MV-4-11 (cell line): ENCODE results near the gene SH2B2.
A peak's percentile ranks its signal among the peaks of the same experiment; 100 is the strongest.
"Not testable (repeated sequence)": the region's sequence is repeated elsewhere in the genome, so short reads cannot be mapped to it uniquely, and the experiment has no call there.

Experiments used
- DNase-seq: peaks from one replicate; lab custom pipeline; 2025; lab: John Stamatoyannopoulos, UW

The SH2B2 gene

GRCh38 chr7:102287111-102287980 lies 678 bp downstream of the SH2B2 start:
- DNase-seq: peak; percentile 17

GRCh38 chr7:102287981-102288278 lies 1.3 kb downstream of the SH2B2 start:
- DNase-seq: no peak

GRCh38 chr7:102288285-102288930 lies 1.7 kb downstream of the SH2B2 start:
- peak; percentile 78 for DNase-seq

GRCh38 chr7:102289057-102289456 lies 2.4 kb downstream of the SH2B2 start:
- DNase-seq: peak; percentile 25

GRCh38 chr7:102291056-102291915 lies 4.6 kb downstream of the SH2B2 start:
- no peak for DNase-seq

- DNase-seq: no peak
Measured at GRCh38 chr7:102291916-102292267, 5.2 kb downstream of the SH2B2 start.

GRCh38 chr7:102292813-102293798 lies 6.4 kb downstream of the SH2B2 start:
- DNase-seq: no peak

GRCh38 chr7:102294589-102294988 lies 7.9 kb downstream of the SH2B2 start:
- no peak for DNase-seq

- DNase-seq: peak; percentile 34
Measured at GRCh38 chr7:102295346-102296178, 8.9 kb downstream of the SH2B2 start.

- DNase-seq: no peak
Measured at GRCh38 chr7:102296179-102296438, 9.4 kb downstream of the SH2B2 start.

GRCh38 chr7:102296514-102296913 lies 9.8 kb downstream of the SH2B2 start:
- no peak for DNase-seq

- DNase-seq: no peak
Measured at GRCh38 chr7:102297487-102298218, 11.0 kb downstream of the SH2B2 start.

- DNase-seq: no peak
Measured at GRCh38 chr7:102300643-102301221, 14.1 kb downstream of the SH2B2 start.

GRCh38 chr7:102301367-102301766 lies 14.7 kb downstream of the SH2B2 start:
- not testable (repeated sequence) for DNase-seq

- no peak for DNase-seq
Measured at GRCh38 chr7:102302025-102302424, 15.4 kb downstream of the SH2B2 start.

- peak; percentile 22 for DNase-seq
Measured at GRCh38 chr7:102303669-102304422, 17.2 kb downstream of the SH2B2 start.

GRCh38 chr7:102304668-102305067 lies 18.0 kb downstream of the SH2B2 start:
- no peak for DNase-seq

GRCh38 chr7:102305414-102306268 lies 19.0 kb downstream of the SH2B2 start:
- DNase-seq: peak; percentile 51
